HG02840 (cell line): ENCODE results near the gene TLCD3A.

ENCODE experiments used
- ATAC-seq: cut with Tn5 transposase; IDR thresholded peaks from one replicate; pipeline ENCODE4 v1.9.1; 2021; ENCODE audit warnings: mild to moderate bottlenecking, moderate library complexity, moderate number of reproducible peaks; ENCODE audit not compliant: unreplicated experiment, low FRiP score

The TLCD3A gene

GRCh38 chr17:705011-705410 is 27.4 kb upstream of the TLCD3A start:
- ATAC-seq: no peak

DNA sequence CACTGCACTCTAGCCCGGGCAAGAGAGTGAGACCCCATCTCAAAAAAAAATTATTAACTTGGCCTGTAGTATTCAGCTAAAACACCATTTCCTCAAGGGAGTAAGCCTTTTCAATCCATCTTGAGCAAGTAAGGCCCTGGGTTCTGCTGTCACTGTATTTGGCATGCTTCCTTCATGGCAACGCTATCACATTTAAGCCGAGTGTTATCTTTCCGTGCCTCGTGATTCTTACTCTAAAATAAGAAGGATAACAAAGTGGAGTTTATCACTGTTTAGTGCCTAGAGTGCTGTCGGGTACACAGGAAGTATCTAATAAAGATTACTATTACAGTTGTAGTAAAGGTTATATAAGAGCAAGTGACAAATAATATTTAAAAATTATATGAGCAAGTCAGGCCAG is 26.5 kb upstream of the TLCD3A start:
- no peak for ATAC-seq

- no peak for ATAC-seq
These were observed 24.3 kb upstream of the TLCD3A start for GRCh38 chr17:708132-708531.

- no peak for ATAC-seq
These were observed 14.3 kb upstream of the TLCD3A start for GRCh38 chr17:718075-718474.

GRCh38 chr17:720706-721539 is 11.5 kb upstream of the TLCD3A start:
- no peak for ATAC-seq

DNA sequence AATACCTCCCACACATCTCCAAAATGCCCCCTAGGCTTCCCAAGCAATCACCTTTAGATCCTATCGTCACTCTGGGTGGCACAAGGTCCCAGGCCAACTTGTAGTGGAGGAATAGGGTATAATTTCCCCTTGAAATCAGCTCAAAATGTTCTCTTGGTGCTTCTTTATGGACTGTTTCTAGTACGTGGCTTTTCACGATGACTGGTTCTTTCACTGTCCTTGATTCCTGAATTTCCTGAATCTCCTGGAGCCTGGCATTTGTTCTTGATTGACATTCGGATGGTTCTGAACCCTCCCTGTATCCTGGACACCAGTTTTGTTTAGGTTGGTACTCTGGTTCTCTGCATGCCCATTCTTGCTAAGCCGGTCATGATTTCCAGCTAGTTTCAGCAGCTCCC is 10.9 kb upstream of the TLCD3A start:
- no peak for ATAC-seq

DNA sequence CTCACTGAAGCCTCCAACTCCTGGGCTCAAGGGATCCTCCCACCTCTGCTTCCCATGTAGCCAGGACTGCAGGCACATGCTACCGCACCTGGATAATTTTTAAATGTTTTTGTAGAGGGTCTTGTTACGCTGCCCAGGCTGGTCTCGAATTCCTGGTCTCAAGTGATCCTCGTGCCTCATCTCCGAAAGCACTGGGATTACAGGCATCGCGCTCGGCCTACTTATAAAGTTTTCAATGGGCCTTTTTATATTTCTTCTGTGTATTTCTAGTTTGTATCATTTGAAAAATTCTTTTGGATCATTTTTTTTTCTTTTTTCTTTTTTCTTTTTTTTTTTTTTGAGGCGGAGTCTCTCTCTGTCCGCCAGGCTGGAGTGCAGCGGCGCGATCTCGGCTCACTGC is 7.3 kb upstream of the TLCD3A start:
- ATAC-seq: no peak

DNA sequence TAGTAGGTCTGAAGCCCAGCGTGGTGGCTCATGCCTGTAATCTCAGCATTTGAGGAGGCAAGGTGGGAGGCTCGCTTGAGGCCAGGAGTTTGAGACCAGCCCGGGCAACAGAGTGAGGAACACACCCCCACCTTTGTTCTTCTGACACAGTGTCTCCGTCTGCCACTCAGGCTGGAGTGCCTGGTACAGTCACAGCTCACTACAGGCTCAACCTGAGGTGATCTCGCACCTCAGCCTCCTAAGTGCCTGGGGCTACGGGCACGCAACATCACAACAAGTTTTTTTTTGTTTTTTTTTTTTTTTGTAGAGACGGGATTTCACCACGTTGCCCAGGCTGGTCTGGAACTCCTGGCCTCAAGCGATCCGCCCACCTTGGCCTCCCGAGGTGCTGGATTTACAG is 6.7 kb upstream of the TLCD3A start:
- no peak for ATAC-seq

GRCh38 chr17:726271-726919 is 6.0 kb upstream of the TLCD3A start:
- ATAC-seq: no peak

DNA sequence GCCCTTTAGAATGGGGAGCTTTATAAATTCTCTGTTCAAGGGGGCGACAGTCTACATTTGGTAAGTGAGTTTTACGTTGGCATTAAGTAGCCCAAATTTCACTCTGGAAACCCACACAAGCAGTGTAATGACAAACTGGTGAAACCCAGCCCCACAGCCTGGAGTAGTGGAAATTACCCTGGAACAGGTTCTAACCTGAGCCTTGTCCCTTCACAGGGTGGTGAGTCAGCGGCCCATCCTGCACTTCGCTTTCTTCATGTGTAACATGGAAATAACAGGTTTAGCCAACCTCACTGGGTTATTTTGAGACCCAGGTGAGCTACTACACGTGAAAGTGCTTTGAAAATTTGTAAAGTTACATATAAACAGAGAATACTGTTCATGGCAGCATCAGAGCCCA is 3.5 kb upstream of the TLCD3A start:
- ATAC-seq: no peak

- no peak for ATAC-seq
These were observed 741 bp upstream of the TLCD3A start for GRCh38 chr17:731644-732066.

- ATAC-seq: no peak
These were observed 715 bp downstream of the TLCD3A start for GRCh38 chr17:732902-733720.

- ATAC-seq: no peak
These were observed 1.3 kb downstream of the TLCD3A start for GRCh38 chr17:733743-734142.

GRCh38 chr17:737561-738113 is 5.2 kb downstream of the TLCD3A start:
- no peak for ATAC-seq

DNA sequence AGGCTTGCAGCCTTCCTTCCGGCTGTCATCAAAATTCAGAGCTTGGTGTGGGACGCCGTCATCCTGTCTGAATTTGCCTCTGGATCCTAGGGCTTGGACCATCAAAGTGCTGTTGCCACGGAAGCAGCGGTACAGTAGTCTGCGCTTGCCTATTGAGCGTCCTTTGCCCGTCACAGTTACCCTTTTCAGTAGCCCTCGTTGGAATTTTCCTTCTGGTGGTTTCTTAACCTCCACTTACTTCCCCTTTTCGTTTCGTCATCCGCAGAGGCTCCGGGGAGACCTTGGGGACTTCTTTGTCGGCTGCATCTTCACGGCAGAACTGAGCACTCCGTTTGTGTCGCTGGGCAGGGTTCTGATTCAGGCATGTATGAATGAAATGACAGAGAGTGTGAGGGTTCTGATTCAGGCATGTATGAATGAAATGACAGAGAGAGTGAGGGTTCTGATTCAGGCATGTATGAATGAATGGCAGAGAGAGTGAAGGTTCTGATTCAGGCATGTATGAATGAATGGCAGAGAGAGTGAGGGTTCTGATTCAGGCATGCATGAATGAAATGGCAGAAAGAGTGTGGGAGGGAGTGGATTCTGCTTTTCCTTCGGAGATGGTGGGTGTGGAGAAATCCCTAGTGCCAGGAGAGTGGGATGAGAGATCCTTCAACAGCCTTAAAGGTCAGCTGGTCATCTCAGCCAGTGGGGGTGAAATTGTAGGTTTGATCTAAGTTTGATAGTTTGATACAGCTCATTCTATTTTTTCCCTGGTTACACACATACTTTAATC is 8.0 kb downstream of the TLCD3A start:
- peak; percentile 69 for ATAC-seq

DNA sequence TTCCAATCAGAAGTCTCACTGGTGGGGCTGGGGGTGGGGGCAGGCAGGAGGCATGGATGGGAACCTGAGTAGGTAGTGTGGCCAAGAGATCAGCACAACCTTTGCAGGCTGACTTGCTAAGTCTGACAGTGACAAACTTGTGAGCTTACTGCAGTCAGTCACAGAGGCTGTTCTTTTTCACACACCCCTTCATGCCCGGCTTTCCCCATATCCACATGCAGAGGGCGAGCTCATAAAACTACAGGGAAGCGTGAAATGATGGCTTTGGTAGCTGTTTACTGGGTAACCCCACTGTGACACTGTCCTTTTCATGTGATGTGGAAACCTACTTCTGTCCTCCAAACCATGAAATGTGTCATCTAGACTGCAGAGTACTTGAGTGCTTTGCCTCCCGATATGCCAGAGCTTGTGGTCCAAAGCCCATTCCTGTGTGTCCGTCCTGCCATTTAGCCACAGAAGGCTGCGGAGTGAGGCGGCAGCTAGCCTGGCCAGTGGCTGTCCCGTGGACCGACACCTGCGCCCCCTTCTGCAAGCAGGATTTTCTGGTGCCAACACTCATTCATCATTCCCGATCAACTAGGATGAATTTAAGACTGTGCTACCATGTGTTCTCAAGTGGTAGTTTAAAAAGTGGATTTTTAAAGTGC is 9.9 kb downstream of the TLCD3A start:
- no peak for ATAC-seq

DNA sequence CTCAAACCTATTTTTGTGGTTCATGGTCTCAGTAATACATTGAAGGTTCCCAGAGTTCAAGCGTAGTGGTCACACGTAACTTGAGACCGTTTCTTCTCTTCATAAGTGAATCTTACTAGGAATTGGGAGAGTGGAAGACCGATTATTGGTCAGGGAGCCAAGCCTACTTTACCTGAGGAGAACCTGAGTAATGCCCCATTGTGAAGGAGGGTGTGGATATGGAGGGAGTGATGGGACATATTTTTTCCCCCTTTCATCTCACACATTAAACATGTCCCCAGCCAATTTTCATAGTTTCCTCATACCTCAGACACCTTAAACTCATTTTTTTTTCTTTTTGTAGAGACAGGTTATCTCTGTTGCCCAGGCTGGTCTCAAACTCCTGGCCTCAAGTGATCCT is 10.7 kb downstream of the TLCD3A start:
- no peak for ATAC-seq

- no peak for ATAC-seq
These were observed 12.5 kb downstream of the TLCD3A start for GRCh38 chr17:744937-745336.

DNA sequence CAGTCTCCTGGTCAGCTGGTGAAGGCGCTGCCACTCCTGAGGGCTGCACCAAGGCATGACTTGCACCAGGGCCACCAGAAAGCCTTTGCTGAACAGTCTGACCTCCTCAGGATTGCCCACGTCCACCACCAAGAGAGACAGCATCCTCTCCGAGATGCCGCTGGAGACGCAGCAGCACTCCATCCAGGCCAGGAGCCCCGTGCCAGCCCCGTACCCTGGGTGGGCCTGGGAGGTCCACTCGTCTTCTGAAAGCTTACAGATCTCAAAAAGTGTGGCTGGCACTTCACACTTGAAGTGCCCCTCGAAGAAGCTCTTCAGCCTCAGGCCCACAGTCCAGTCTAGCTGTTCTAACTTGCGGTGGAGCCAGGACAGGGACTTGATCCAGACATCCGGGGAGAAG is 13.0 kb downstream of the TLCD3A start:
- ATAC-seq: no peak

- ATAC-seq: no peak
These were observed 13.8 kb downstream of the TLCD3A start for GRCh38 chr17:746181-746580.
